ENCODE measurements around the gene JMJD1C. TPM values are rescaled to one million over a fixed set of nuclear protein-coding genes. Genes with fewer than 3 reads are reported as not detected.

The JMJD1C gene
- total RNA-seq, 1 experiment from 2014 or later, result 89.7 TPM

- no peak overlapping the region for H3K27ac Mint-ChIP-seq (ENCODE audit: unreplicated experiment)
Observed at GRCh38 chr10:63434866-63435854, 30.6 kb downstream of the JMJD1C start.

DNA sequence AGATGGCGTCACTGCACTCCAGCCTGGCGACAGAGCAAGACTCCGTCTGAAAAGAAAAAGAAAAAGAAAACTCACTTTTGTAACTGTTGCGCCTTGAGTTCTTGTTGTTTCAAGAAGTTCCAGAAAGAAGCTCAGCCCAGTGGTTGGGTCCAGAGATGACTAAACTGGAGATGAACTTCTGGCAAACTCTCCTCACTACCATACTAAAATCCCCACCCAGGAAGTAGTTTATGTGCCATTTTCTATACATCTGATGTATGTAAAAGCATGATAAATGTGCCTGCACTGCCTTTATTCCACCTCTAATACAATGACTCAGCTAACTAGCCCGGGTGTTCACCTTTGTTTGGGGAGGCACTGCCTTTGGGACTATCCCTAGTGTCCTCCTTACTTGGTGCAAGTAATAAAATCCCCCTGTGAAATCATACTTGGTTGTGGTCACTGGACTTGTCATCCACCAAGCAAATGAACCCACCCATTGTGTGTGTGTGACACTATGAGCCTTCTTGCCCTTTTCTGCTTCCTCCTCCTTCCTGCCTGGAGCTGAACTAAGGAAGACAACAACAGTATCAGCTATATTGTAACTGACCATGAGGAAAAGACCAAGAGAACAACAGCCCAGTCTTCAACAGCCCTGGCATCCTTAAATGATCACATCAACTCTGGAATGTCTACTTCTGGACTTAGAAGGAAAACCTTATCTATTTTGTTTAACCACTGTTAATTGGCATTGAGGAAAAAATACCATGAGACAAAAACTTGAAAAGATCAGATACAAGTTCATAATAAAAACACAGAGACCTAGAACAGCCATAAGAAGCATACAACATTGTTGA lies 33.6 kb downstream of the JMJD1C start:
- Histone ChIP-seq H3K27me3 (replicated peaks; ENCODE audit: control insufficient read depth, insufficient read depth, low read length) (no peaks in the 10 kb centered on the region), H3K4me3 (ENCODE audit: low read depth, low read length) (no peak overlapping the region), H3K36me3 (ENCODE audit: control insufficient read depth, insufficient read depth, low read length) (0 out of 2 replicates have a peak, but pooled peaks cover 2% of the 10 kb centered on the region), H3K4me1 (peaks cover 53% of the 10 kb centered on the region), H3K9me3 (no peaks in the 10 kb centered on the region)
- ChIA-PET POLR2A (interaction anchor here (0.7 kb wide), 1 partner anchor 22 kb away, joined by 3 read pairs; no protein-coding TSS in a partner anchor), CTCF (no interaction called here)
- Mint-ChIP-seq H3K9me3 (ENCODE audit: unreplicated experiment) (no peaks in the 10 kb centered on the region), H3K4me1 (ENCODE audit: low read depth, unreplicated experiment) (peaks cover 30% of the 10 kb centered on the region), H3K27me3 (ENCODE audit: insufficient read depth, unreplicated experiment) (no peaks in the 10 kb centered on the region), H3K36me3 (ENCODE audit: insufficient read depth, unreplicated experiment) (peaks cover 24% of the 10 kb centered on the region), H3K4me3 (ENCODE audit: unreplicated experiment) (no peak overlapping the region), H3K27ac (ENCODE audit: unreplicated experiment) (peak overlapping the region; percentile 53)
- BruUV-seq (replicated peaks), result no TSS peak
- DNase-seq, result no peak
- intact Hi-C loops (cut with micrococcal nuclease; ENCODE audit: unreplicated experiment), result no loop called here
- no peak for TF ChIP-seq CTCF (IDR thresholded peaks at IDR 0.05; ENCODE audit: insufficient read depth in 1 of 2, low read depth in 1 of 2, low read length in 1 of 2, severe bottlenecking in 1 of 2, unreplicated experiment in 1 of 2)

More at GRCh38 chr10:63434866-63435854, 30.6 kb downstream of the JMJD1C start:
- POLR2A ChIA-PET, result no interaction called here
- Mint-ChIP-seq H3K27me3 (ENCODE audit: insufficient read depth, unreplicated experiment) (no peaks in the 10 kb centered on the region), H3K4me1 (ENCODE audit: low read depth, unreplicated experiment) (peaks cover 23% of the 10 kb centered on the region), H3K4me3 (ENCODE audit: unreplicated experiment) (no peak overlapping the region), H3K36me3 (ENCODE audit: insufficient read depth, unreplicated experiment) (peaks cover 18% of the 10 kb centered on the region), H3K9me3 (ENCODE audit: unreplicated experiment) (no peaks in the 10 kb centered on the region)
- H3K27me3 ChIP-seq (replicated peaks; ENCODE audit: control insufficient read depth, insufficient read depth, low read length), result no peaks in the 10 kb centered on the region
- no peak overlapping the region for H3K4me3 ChIP-seq (ENCODE audit: low read depth, low read length)
- no TSS peak for BruUV-seq (replicated peaks)
- peaks cover 78% of the 10 kb centered on the region for H3K4me1 ChIP-seq
- DNase-seq, result no peak
- TF ChIP-seq CTCF (IDR thresholded peaks at IDR 0.05; ENCODE audit: insufficient read depth in 1 of 2, low read depth in 1 of 2, low read length in 1 of 2, severe bottlenecking in 1 of 2, unreplicated experiment in 1 of 2), result no peak
- 0 out of 2 replicates have a peak, but pooled peaks cover 2% of the 10 kb centered on the region for H3K36me3 ChIP-seq (ENCODE audit: control insufficient read depth, insufficient read depth, low read length)
- CTCF ChIA-PET, result no interaction called here
- H3K9me3 ChIP-seq, result no peaks in the 10 kb centered on the region
- intact Hi-C loops (cut with micrococcal nuclease; ENCODE audit: unreplicated experiment), result no loop called here

GRCh38 chr10:63430999-63431356 lies 34.8 kb downstream of the JMJD1C start:
- DNase-seq, result no peak
- Mint-ChIP-seq H3K4me1 (ENCODE audit: low read depth, unreplicated experiment) (peaks cover 30% of the 10 kb centered on the region), H3K4me3 (ENCODE audit: unreplicated experiment) (no peak overlapping the region), H3K27me3 (ENCODE audit: insufficient read depth, unreplicated experiment) (no peaks in the 10 kb centered on the region), H3K9me3 (ENCODE audit: unreplicated experiment) (no peaks in the 10 kb centered on the region), H3K36me3 (ENCODE audit: insufficient read depth, unreplicated experiment) (peaks cover 24% of the 10 kb centered on the region), H3K27ac (ENCODE audit: unreplicated experiment) (peak overlapping the region; percentile 24)
- TF ChIP-seq CTCF (IDR thresholded peaks at IDR 0.05; ENCODE audit: insufficient read depth in 1 of 2, low read depth in 1 of 2, low read length in 1 of 2, severe bottlenecking in 1 of 2, unreplicated experiment in 1 of 2), result no peak
- no TSS peak for BruUV-seq (replicated peaks)
- Histone ChIP-seq H3K36me3 (ENCODE audit: control insufficient read depth, insufficient read depth, low read length) (0 out of 2 replicates have a peak, but pooled peaks cover 2% of the 10 kb centered on the region), H3K4me1 (peaks cover 41% of the 10 kb centered on the region), H3K27me3 (replicated peaks; ENCODE audit: control insufficient read depth, insufficient read depth, low read length) (no peaks in the 10 kb centered on the region), H3K4me3 (ENCODE audit: low read depth, low read length) (no peak overlapping the region), H3K9me3 (no peaks in the 10 kb centered on the region)
- ChIA-PET CTCF (no interaction called here), POLR2A (interaction anchor here (1.1 kb wide), 1 partner anchor 162 kb away, joined by 3 read pairs; no protein-coding TSS in a partner anchor)
- intact Hi-C loops (cut with micrococcal nuclease; ENCODE audit: unreplicated experiment), result no loop called here

All from Caco-2 (cell line).